Pancreas (tissue), 10 donors: Measurements from ENCODE around the gene TMTC4. TPM values are rescaled to one million over a fixed set of nuclear protein-coding genes. Genes with fewer than 3 reads are reported as not detected.
"Not testable (repeated sequence)": the region's sequence is repeated elsewhere in the genome, so short reads cannot be mapped to it uniquely, and the experiment has no call there.

Experiments
- ATAC-seq, 4 donors: fragments of 200-7000 bp; cut with Tn5 transposase; one replicate each; pipeline versions ENCODE4 v1.8.0 to v1.9.1; 2020; ENCODE audit warnings: mild to moderate bottlenecking in 4 of 4, moderate library complexity in 4 of 4
- DNase-seq, 6 donors: peaks; one replicate each; pipeline ENCODE4 v3.0.0-alpha.2; 2020
- FAIRE-seq: peaks from 2 replicates; lab custom pipeline; 2012; peaks lifted over from hg19 to GRCh38; lab: Jason Lieb, UNC
- H3K27ac ChIP-seq, 4 donors: fragments of 200-600 bp; sonication (generic); 1 replicate in 3 of 4; 2 replicates in 1 of 4; pipeline versions ENCODE4 v1.5.0 to v1.8.0; 2020
- H3K27me3 ChIP-seq, 4 donors: fragments of 200-600 bp; one replicate each; pipeline ENCODE4 v1.8.0; 2021
- H3K36me3 ChIP-seq, 3 donors: fragments of 200-600 bp; sonication (generic) in 1 of 3; one replicate each; pipeline versions ENCODE4 v1.5.0 to v1.8.0; 2020 to 2021
- H3K4me1 ChIP-seq, 3 donors: fragments of 200-600 bp; one replicate each; pipeline ENCODE4 v1.8.0; 2021
- H3K4me3 ChIP-seq, 4 donors: fragments of 200-600 bp; sonication (generic) in 2 of 4; one replicate each; pipeline versions ENCODE4 v1.5.0 to v1.8.0; 2020 to 2021
- H3K9me3 ChIP-seq, 4 donors: fragments of 200-600 bp; one replicate each; pipeline ENCODE4 v1.8.0; 2021
- CTCF ChIP-seq, 4 donors: fragments of 200-600 bp; sonication (generic) in 3 of 4; IDR thresholded peaks; one replicate each; pipeline versions ENCODE4 v1.5.0 to v1.8.0; 2021; ENCODE audit warnings: antibody characterized with exemption in 4 of 4
- WGBS, 2 donors: extraction: QIAGEN DNeasy Blood & Tissue Kit; methylation state at CpG; one replicate each; pipeline ENCODE4 v1.1.7; 2013; 5-methylcytosine and 5-hydroxymethylcytosine counted together
- intact Hi-C, 3 donors: fragments of 100-400 bp; cut with DNase I; formaldehyde crosslinking; loops; one replicate each; pipeline versions ENCODE4 v1.11.1 to v1.14.2; 2022
- polyA plus RNA-seq, 2 donors: library from polyadenylated mRNA; stranded (reverse); fragments of 200-250 nt; gene quantifications; one replicate each; pipeline ENCODE4 v1.2.3, GENCODE V29; 2013
- total RNA-seq, 6 donors: library from RNA; stranded (reverse); fragmentation: NEBNext Ultra II Directional in 4 of 6; extraction: Animal tissue kit (Norgen Biotek cat#: 25700) in 4 of 6; gene quantifications; one replicate each; pipeline versions ENCODE4 v1.2.1 to v1.2.4, GENCODE V29; 2021 to 2023
- donor health status: healthy with polysubstance abuse.
- donor health status: DM: no; HTN: no; CAD: no; lungs with moderate emphysema.
- donor health status: DM: no; HTN: no; CAD: no.
- donor health status: control.
- donor health status: control.
- donor health status: Bipolar disorder and iron deficiency.
- donor health status: DM: yes; HTN: yes; CAD: no.
- donor health status: DM: no; HTN: no; CAD: no.
- donor health status: DM: no; HTN: no; CAD: no.
- donor health status: DM: yes; HTN: yes; CAD: no.

The TMTC4 gene
- total and polyA plus RNA-seq, 8 donors: 7.3 to 18.0 (median 13.7) TPM

- WGBS, 2 donors: 88 to 92% methylated on average over 9 of the region's 9 CpGs
- no peak for FAIRE-seq
- H3K4me3 ChIP-seq: no peak overlapping the region
Observed at GRCh38 chr13:100625447-100625846, 49.1 kb downstream of the TMTC4 start.

GRCh38 chr13:100620792-100621191, 53.8 kb downstream of the TMTC4 start:
- Histone ChIP-seq H3K36me3 (peaks cover 0 to 16% (median 0%) of the 10 kb centered on the region in 3 donors), H3K4me1 (no peaks in the 10 kb centered on the region), H3K27me3 (no peaks in the 10 kb centered on the region), H3K27ac (no peak overlapping the region), H3K4me3 (no peak overlapping the region), H3K9me3 (no peaks in the 10 kb centered on the region)
- ATAC-seq (no peak), DNase-seq (no peak), FAIRE-seq (no peak)
- WGBS, 2 donors: 91 to 92% methylated on average over 4 of the region's 4 CpGs
- no peak for TF ChIP-seq CTCF (IDR thresholded peaks at IDR 0.05)
- intact Hi-C loops: no loop called here

More at GRCh38 chr13:100625447-100625846, 49.1 kb downstream of the TMTC4 start:
- peaks cover 0 to 20% (median 0%) of the 10 kb centered on the region in 3 donors for H3K36me3 ChIP-seq
- no peak for TF ChIP-seq CTCF (IDR thresholded peaks at IDR 0.05)
- no peak overlapping the region for H3K27ac ChIP-seq
- H3K9me3 ChIP-seq: no peaks in the 10 kb centered on the region
- intact Hi-C loops: no loop called here
- no peaks in the 10 kb centered on the region for H3K27me3 ChIP-seq
- H3K4me1 ChIP-seq: no peaks in the 10 kb centered on the region
- DNase-seq (no peak), ATAC-seq (no peak)

GRCh38 chr13:100619940-100620339, 54.7 kb downstream of the TMTC4 start:
- H3K4me1 ChIP-seq: no peaks in the 10 kb centered on the region
- intact Hi-C loops: no loop called here
- ATAC-seq (no peak), DNase-seq (no peak), FAIRE-seq (no peak)
- no peaks in the 10 kb centered on the region for H3K9me3 ChIP-seq
- 93 to 100% methylated on average over 2 of the region's 2 CpGs for WGBS, 2 donors
- H3K27ac ChIP-seq: no peak overlapping the region
- no peaks in the 10 kb centered on the region for H3K27me3 ChIP-seq
- TF ChIP-seq CTCF (IDR thresholded peaks at IDR 0.05): no peak
- H3K36me3 ChIP-seq: peaks cover 0 to 7% (median 0%) of the 10 kb centered on the region in 3 donors
- H3K4me3 ChIP-seq: no peak overlapping the region

GRCh38 chr13:100618897-100619296, 55.7 kb downstream of the TMTC4 start:
- H3K36me3 ChIP-seq, H3K4me3 ChIP-seq, H3K9me3 ChIP-seq, intact Hi-C loops, FAIRE-seq, DNase-seq, H3K27ac ChIP-seq, H3K4me1 ChIP-seq, H3K27me3 ChIP-seq, ATAC-seq: not testable (repeated sequence)
- WGBS, 2 donors: 95 to 97% methylated on average over 19 to 22 of the region's 24 CpGs

- Histone ChIP-seq H3K4me1 (no peaks in the 10 kb centered on the region), H3K36me3 (peaks cover 0 to 5% (median 0%) of the 10 kb centered on the region in 3 donors), H3K9me3 (no peaks in the 10 kb centered on the region), H3K27ac (no peak overlapping the region), H3K27me3 (no peaks in the 10 kb centered on the region), H3K4me3 (no peak overlapping the region)
- WGBS, 2 donors: 74 to 76% methylated on average over 5 of the region's 5 CpGs
- FAIRE-seq: no peak
- ATAC-seq: no peak
- intact Hi-C loops: no loop called here
- no peak for TF ChIP-seq CTCF (IDR thresholded peaks at IDR 0.05)
- no peak for DNase-seq
Observed at GRCh38 chr13:100613031-100613430, 61.6 kb downstream of the TMTC4 start.
